NK-92 treated with Interleukin-12 subunit alpha and Interleukin-12 subunit beta, amount 100 ng/mL, for 24 hours (cell line): ENCODE results near the gene GRIP2.
"Not testable (repeated sequence)": the region's sequence is repeated elsewhere in the genome, so short reads cannot be mapped to it uniquely, and the experiment has no call there.

Source experiments
- DNase-seq: peaks from one replicate; lab custom pipeline; 2025; lab: John Stamatoyannopoulos, UW

The GRIP2 gene

GRCh38 chr3:14520149-14520548, 20.0 kb downstream of the GRIP2 start:
- no peak for DNase-seq

GRCh38 chr3:14519406-14519805, 20.7 kb downstream of the GRIP2 start:
- DNase-seq, result no peak

GRCh38 chr3:14518893-14519292, 21.2 kb downstream of the GRIP2 start:
- no peak for DNase-seq

GRCh38 chr3:14518432-14518802, 21.7 kb downstream of the GRIP2 start:
- DNase-seq, result no peak

GRCh38 chr3:14517601-14518431, 22.3 kb downstream of the GRIP2 start:
- no peak for DNase-seq

GRCh38 chr3:14516738-14517345, 23.3 kb downstream of the GRIP2 start:
- no peak for DNase-seq

GRCh38 chr3:14515526-14515925, 24.6 kb downstream of the GRIP2 start:
- not testable (repeated sequence) for DNase-seq

- DNase-seq, result no peak
Observed at GRCh38 chr3:14514323-14514720, 25.8 kb downstream of the GRIP2 start.

- no peak for DNase-seq
Observed at GRCh38 chr3:14513566-14514322, 26.4 kb downstream of the GRIP2 start.

GRCh38 chr3:14512942-14513327, 27.2 kb downstream of the GRIP2 start:
- DNase-seq, result no peak

GRCh38 chr3:14512281-14512941, 27.7 kb downstream of the GRIP2 start:
- no peak for DNase-seq

- no peak for DNase-seq
Observed at GRCh38 chr3:14511623-14512280, 28.4 kb downstream of the GRIP2 start.

- DNase-seq, result no peak
Observed at GRCh38 chr3:14510838-14511622, 29.1 kb downstream of the GRIP2 start.

- no peak for DNase-seq
Observed at GRCh38 chr3:14509796-14510100, 30.4 kb downstream of the GRIP2 start.

- DNase-seq, result peak; percentile 53
Observed at GRCh38 chr3:14508966-14509795, 31.0 kb downstream of the GRIP2 start.

- no peak for DNase-seq
Observed at GRCh38 chr3:14508505-14508819, 31.7 kb downstream of the GRIP2 start.

GRCh38 chr3:14507757-14508504, 32.2 kb downstream of the GRIP2 start:
- no peak for DNase-seq

GRCh38 chr3:14507305-14507741, 32.8 kb downstream of the GRIP2 start:
- no peak for DNase-seq

GRCh38 chr3:14506626-14507304, 33.4 kb downstream of the GRIP2 start:
- DNase-seq, result no peak
